Retinal pigment epithelial cell (primary cell): ENCODE results near the gene MAST4.

Source experiments
- DNase-seq: peaks from one replicate; pipeline ENCODE4 v3.0.0-alpha.2; 2010; ENCODE audit warnings: low read depth
- H3K4me3 ChIP-seq: 2 replicates; pipeline ENCODE4 v1.5.1; 2011; ENCODE audit warnings: mild to moderate bottlenecking, low read length, control low read depth, moderate library complexity
- CTCF ChIP-seq: conservative IDR thresholded peaks from 2 replicates; pipeline ENCODE4 v1.5.1; 2011; ENCODE audit warnings: low read depth, low read length, control low read depth, inconsistent platforms

MAST4 gene

GRCh38 chr5:67090593-67090992 is 494.4 kb downstream of the MAST4 start:
- H3K4me3 ChIP-seq, result no peak overlapping the region
- no peak for DNase-seq
- TF ChIP-seq CTCF, result no peak

GRCh38 chr5:67092535-67092934 is 496.3 kb downstream of the MAST4 start:
- H3K4me3 ChIP-seq, result no peak overlapping the region
- no peak for TF ChIP-seq CTCF
- no peak for DNase-seq

- TF ChIP-seq CTCF, result no peak
- no peak for DNase-seq
- H3K4me3 ChIP-seq, result no peak overlapping the region
Measured at GRCh38 chr5:67093279-67093678, 497.1 kb downstream of the MAST4 start.

GRCh38 chr5:67094476-67095300 is 498.5 kb downstream of the MAST4 start:
- peak; percentile 34 for DNase-seq
- no peak overlapping the region for H3K4me3 ChIP-seq
- TF ChIP-seq CTCF, result no peak

- no peak for DNase-seq
- H3K4me3 ChIP-seq, result no peak overlapping the region
- no peak for TF ChIP-seq CTCF
Measured at GRCh38 chr5:67095346-67096171, 499.4 kb downstream of the MAST4 start.

- TF ChIP-seq CTCF, result no peak
- no peak overlapping the region for H3K4me3 ChIP-seq
- no peak for DNase-seq
Measured at GRCh38 chr5:67098656-67099055, 502.5 kb downstream of the MAST4 start.

GRCh38 chr5:67100301-67100700 is 504.1 kb downstream of the MAST4 start:
- no peak overlapping the region for H3K4me3 ChIP-seq
- TF ChIP-seq CTCF, result no peak
- no peak for DNase-seq
